GM19035 (cell line): ENCODE results near the gene ARID4B.
"Not testable (repeated sequence)": the region's sequence is repeated elsewhere in the genome, so short reads cannot be mapped to it uniquely, and the experiment has no call there.

Experiments used
- ATAC-seq: cut with Tn5 transposase; IDR thresholded peaks from one replicate; pipeline ENCODE4 v1.9.1; 2021; ENCODE audit not compliant: unreplicated experiment

Gene ARID4B

DNA sequence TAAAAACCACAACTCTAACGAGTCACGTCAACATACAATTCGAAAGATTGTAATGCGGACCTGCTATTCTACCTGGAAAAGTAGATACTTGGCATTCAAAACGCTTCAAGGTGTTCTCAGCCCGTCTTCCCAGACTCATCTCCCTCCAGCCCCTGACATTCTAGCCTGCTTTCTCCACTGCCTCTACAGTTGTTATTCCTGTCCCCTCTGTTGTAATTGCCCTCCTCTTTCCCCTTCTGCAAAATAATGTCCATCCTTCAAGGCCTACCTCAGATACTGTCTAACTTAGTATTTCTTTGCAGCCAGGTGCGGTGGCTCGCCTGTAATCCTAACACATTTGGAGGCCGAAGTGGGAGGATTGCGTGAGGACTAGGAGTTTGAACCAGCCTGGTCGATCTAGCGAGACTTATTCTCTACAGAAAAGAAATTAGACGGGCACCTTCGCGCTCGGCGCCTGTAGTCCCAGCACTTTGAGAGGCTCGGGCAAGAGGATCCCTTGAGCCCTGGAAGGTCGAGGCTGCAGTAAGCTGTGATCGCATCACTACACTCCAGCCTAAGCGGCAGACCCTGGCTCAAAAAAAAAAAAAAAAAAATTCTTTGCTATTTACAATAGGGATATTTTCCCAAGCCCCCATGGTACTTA is 166.2 kb downstream of the ARID4B start:
- ATAC-seq = peak; percentile 1

DNA sequence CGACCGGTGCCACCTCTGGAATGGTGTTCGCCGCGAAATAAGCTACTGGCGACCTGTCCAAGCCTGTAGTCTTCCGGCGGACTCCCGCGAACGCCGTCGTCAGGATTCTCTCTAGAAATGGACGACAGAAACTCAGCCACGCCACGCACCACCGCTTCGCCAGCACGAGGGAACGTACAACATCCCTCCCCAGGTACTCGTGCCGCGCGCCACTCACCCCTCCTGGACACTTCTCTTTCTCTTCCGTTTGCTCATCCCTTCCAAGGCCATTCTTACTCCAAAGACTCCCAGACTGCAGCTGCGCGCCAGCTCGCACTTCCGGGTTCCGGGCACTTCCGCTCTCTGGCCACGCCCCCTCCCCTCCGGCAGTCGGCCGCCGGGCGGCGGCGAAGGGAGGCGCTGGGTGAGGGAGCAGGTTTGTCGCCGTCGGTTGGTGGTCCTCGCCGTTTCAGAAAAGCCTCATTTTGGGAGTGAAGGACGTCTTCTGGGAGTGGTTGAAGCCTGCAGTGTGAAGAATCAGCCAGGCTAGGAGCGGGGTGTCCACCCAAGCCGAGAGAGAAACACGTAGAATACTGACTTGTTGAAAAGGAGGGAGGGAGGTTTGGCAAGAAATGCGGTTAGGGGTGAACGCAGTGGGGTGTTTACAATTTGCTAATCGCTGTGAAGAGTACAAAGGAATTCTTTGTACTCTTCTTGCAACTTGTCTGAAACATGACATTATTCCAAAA is 166.9 kb downstream of the ARID4B start, which contains the start of gene RBM34:
Gene RBM34, minus strand, starts transcription at position 294 of the 728 bp plus-strand sequence. Its CDS starts 24 bp downstream, at position 270.
- ATAC-seq = peak; percentile 95

DNA sequence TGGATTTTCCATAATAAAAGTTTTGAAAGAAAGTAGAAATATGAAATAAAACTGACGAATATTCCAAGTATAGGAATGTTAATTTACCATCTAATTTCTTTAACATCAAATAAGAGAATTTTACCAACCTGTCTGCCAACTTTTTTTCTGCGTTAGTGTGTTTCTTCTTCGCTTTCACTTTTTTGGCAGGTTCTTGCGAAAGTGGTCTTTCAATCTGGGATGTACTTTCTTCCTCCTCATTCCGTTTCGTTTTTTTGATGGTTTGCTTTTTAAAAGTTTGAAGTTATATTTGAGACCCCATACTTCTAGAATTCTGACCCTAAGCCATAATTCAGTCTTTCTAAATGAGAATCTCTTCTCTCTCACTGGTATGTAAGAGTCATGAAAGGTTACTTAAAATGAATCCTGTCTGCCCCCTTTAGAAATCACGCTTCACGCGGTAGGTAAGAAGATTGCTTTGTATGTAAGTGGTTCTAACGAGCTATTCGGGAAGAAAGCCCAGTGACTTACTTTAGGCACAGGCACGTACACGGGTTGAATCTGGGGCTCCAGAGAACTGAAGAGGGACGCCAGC is 167.5 kb downstream of the ARID4B start:
- ATAC-seq = peak; percentile 43

DNA sequence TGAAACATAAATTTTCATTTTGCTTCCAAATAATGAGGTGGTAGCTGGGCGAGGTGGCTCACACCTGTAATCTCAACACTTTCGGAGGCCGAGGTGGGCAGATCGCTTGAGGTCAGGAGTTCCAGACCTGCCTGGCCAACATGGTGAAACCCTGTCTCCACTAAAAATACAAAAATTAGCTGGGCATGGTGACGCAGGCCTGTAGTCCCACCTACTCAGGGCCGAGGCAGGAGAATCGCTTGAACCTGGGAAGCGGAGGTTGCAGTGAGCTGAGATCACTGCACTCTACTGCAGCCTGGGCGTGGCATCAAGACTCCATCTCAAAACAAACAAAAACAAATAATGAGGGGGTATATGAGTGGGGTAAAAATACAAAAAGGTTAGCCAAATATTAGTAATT is 168.0 kb downstream of the ARID4B start:
- not testable (repeated sequence) for ATAC-seq

DNA sequence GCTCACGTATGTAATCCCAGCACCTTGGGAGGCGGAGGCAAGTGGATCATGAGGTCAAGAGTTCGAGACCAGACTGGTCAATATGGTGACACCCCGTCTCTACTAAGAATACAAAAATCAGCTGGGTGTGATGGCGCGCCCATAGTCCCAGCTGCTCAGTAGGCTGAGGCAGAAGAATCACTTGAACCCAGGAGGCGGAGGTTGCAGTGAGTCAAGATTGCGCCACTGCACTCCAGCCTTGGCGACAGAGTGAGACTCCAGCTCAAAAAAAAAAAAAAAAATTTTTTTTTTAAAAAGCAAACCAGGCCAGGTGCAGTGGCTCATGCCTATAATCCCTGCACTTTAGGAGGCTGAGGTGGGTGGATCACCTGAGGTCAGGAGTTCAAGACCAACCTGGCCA is 168.7 kb downstream of the ARID4B start:
- not testable (repeated sequence) for ATAC-seq

DNA sequence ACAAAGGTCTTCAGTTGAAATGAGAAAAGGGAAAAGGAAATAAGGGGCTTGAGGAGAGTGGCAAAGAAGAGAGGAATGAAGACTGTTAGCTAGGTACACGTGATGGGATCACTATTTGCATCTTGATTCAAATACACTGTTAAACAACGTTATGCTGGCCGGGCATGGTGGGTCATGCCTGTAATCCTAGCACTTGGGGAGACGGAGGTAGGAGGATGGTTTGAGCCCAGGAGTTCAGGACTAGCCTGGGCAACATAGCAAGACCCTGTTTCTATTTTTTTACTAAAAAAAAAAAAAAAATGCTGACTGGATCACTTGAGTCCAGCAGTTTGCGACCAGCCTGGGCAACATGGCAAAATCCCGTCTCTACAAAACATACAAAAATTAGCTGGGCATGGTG is 169.3 kb downstream of the ARID4B start:
- ATAC-seq = no peak

DNA sequence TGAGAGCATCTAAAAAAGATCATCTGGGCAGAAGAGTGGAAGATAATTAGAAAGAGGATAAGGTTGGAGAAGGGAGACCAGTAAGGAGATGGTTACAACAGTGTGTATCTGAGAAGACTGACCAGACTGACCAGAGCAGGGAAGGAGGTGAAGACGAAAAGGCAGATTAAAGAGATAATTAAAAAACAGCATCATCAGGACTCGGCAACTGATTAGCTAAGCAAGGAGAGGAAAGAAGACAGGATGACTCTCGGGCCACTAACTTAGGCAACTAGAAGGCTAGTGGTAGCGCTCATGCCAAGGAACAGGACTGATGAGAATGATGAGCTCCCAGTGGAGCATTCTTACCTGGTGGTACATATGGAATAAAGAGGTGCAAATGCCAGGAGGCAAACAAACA is 170.8 kb downstream of the ARID4B start:
- ATAC-seq = no peak

DNA sequence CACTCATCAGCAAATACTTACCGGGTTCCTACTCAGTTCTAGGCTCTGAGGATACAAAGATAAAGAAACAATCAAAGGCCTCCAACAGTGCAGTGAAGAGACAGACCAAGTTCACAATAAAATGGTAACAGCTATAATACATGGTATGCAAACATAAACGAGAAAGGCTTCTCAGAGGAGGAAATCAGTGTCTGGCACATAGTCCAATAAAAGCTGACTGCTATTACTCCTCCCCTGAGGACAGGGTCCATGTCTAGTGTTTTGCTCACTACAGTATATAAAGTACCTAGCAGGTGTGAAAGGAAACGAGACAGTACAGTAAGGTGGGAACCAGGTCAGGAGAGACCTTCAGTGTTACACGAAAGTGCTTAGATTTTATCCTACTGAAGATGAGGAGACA is 171.2 kb downstream of the ARID4B start:
- no peak for ATAC-seq

DNA sequence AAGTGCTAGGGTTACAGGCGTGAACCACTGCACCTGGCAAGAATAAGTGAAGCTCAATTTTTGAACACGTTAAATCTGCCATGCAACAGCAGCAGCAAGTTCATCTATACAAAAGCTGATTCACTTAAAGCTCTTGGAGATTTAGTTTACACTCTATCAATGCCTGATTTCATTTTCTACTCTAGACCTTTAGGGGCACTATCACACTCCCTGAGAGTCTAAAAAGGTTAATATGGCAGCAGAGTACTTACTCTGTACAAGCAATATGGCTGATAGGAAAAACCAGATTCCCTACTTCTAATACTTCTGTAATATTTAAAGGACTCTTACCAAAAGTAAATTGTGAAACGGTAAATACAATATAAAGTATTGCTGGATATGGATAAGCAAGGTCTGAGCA is 171.7 kb downstream of the ARID4B start:
- ATAC-seq = no peak

DNA sequence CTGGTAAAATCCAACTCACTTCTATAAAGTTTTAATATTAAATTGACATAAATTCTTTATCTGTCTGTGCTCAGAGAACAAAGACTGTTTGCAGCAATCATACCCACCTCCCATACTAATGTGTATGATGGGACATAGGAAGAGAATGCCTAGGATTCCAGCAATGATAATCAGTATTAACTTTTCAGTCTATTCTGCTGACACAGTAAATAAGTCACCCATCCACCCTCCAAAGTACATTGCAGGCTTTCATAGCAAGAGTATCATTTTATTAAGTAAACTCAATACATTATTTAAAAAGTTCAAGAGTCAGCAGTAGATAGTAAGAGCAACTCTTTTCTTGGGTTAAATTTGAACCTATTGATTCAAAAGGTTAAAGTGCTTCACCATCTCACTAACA is 175.7 kb downstream of the ARID4B start:
- no peak for ATAC-seq

DNA sequence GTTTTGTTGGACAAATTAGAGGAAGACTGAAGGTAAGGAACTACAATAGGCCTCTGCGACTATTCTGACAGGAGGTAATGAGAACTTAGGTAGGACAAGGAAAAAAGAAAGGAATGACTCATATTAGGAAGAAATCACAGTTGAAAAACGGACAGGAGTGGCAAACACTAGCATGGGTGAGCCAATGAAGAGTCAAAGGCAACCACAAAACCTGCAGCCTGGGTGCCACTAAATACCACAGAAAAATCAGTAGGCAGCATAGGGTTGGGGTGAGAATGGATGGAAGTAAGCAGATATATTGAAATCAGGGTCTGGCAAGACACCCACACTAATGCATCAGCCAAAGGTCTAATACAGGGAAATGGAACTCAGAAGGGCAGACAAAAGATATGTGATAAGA is 176.9 kb downstream of the ARID4B start:
- no peak for ATAC-seq

DNA sequence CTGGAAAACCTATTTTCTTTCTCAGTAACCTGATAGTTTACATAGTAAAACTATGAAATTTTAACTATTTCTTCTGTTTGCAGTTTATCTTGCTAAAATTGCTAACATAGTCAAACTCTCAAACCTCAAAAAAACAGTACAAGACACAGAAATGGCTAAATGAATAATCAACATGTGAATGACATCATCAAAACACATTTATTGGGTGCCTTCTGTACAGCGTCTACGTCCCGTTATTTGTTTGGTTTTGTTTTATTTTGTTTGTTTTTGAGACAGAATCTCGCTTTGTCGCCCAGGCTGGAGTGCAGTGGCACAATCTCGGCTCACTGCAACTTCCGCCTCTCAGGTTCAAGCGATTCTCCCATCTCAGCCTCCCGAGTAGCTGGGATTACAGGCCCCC is 178.2 kb downstream of the ARID4B start:
- ATAC-seq = no peak

DNA sequence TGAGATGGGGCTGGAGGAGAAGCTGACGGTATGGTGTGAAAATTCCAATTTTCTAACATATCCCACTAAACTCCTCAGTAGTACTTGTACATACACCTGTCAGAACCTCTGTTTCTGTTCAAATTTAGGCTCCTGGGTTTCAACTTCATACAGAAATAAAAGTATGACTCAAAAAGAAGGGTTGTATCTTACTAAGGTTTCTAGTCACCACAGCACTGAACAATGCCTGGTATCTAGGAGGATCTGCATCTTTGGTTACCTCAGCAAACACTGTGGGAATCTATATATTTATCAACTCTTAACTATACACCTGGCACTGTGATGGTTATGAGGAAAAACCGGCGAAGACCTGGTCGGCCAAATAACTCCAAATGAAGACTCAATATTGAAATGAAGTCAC is 180.7 kb downstream of the ARID4B start:
- no peak for ATAC-seq

DNA sequence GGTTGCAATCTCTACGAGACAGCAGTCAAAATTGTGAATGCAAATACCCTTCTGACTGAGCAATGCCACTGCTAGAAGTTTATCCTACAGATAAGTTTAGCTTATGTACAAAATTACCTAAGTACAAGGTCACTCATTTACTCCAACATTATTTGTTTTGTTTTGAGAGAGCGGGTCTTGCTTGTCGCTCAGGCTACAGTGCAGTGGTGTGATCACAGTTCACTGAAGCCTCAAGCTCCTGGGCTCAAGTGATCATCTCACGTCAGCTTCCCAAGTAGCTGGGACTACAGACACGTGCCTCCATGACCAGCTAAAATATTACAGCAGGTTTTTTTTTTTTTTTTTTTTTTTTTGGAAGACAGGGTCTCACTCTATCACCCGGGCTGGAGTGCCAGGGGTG is 182.3 kb downstream of the ARID4B start:
- ATAC-seq = no peak

DNA sequence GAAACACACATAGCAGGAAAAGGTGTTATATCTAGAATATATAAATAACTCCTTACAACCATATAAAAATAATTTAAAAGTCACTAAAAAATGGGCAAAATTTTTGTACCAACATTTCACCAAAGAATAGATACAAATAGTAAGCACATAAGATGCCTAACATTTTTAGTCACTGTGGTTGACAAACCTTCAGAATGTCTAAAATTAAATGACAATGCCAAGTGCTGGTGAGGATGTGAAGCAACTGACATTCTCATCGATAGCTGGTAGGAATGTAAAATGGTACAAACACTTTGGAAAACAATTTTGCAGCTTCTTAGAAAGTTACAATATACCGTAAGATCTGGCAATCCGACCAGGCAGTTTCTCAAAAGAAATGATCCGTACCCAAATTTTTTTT is 185.0 kb downstream of the ARID4B start:
- no peak for ATAC-seq

DNA sequence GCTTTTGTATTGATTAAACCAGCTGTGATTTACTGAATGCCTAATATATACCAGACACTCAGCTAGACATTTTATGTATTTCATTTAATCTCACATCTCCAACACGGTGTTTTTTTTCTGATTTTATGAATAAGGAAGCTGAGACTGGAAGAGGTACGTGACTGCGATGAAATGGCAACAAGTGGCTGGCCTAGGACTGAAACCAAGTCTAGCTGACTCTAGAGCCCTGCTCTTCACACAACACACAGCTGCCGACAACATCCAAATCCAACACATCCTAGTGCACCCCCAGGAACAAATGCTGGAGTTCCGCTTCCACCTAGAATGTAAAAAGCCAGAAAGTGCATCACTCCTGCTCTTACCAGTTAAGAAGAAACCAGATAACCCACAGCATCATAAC is 188.7 kb downstream of the ARID4B start:
- ATAC-seq = no peak

DNA sequence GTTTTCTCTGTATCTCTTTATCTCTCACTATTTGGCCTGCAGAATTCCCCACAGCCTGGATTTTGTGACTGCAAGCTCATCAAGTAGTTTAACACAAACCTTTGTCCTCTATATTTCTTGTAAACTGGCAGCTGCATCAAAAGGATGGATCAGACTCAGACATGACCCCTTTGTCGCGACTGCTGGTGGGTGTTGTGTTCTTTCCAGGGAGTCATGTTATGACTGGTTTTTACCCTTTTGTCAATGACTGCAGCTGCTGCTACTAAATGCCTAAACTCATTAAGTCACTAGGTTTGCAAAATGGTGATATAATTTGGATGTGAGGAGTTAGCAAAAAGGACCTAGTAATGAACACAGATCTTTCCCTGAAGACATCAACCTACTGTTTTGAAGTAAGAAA is 189.2 kb downstream of the ARID4B start:
- no peak for ATAC-seq

DNA sequence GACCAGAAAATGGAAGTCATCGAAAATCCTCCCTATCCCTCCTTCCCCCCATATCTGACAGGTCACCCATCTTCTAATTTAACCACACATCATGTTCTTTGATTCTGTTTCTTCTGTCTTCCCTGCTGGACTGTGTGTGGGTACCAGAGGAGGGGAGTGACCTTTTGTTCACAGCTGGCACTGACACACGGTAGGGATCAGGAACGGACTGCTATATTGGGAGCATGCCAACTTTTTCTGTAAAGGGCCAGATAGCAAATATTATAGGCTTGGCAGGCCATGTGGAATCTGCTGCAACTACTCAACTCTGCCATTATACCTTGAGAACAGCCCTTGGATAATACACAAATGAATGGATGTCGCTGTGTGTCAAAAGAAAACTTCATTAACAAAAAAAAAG is 191.9 kb downstream of the ARID4B start:
- ATAC-seq = no peak

DNA sequence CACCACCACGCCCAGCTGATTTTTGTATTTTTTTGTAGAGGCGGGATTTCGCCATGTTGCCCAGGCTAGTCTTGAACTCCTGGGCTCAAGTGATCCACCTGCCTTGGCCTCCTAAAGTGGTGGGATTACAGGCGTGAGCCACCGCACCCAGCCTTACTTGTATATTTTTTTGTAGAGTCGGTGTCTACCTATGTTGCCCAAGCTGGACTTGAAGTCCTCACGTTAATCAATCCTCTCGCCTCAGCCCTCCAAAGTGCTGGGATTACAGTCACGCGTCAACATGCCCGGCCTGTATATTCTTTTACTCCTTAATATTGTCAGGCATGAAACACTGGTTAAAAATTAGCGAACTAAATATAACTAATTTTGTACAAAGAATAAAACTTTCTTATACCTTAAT is 193.8 kb downstream of the ARID4B start:
- ATAC-seq = no peak

DNA sequence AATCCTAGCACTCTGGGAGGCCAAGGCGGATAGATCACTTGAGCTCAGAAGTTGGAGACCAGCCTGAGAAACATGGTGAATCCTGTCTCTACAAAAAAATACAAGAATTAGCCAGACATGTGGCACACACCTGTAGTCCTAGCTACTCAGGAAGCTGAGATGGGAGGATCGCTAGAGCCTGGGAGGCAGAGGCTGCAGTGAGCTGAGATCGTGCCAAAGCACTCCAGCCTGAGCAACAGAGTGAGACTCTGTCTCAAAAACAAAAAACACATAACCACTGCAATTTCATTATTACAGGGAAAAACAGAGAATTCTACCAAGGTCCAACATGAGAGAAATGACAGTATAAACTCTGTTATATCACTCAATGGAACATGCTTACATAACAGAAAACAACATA is 194.9 kb downstream of the ARID4B start:
- no peak for ATAC-seq

DNA sequence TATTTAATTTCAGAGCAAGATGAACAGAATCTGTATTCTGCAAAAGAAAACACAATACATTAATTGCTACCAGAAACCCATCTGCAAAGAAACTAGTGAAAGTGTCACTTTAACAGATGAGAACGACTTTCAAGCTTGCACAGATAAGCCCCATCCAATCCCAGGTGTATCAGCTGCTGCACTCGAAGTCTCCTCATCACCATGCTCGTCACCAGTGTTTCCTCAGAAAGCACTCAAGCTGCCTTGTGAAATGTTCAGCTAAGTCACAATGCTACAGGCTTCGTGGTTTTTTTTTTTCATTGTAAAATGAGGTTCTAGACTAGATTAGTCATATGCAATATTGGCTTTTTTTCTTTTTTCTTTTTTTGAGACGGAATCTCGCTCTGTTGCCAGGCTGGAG is 196.0 kb downstream of the ARID4B start:
- no peak for ATAC-seq

DNA sequence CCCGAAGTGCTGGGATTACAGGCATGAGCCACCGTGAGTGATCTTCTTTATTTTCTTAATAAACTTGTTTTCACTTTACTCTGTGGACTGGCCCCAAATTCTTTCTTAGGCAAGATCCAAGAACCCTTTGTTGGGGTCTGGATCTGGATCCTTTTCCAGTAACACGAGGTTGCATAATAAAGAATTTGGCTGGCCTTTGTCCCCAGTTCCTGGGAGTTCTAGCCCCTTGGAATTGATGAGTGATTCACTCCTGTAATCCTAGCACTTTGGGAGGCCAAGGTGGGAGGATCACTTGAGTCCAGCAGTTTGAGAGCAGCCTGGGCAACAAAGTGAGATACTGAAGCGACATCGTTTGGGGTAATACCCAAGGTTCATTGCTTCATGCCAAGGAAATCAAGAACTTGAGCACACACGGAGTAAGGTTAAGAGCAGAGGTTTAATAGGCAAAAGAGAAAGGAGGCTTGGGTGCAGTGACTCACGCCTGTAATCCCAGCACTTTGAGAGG is 197.2 kb downstream of the ARID4B start:
- no peak for ATAC-seq
